Lung microvascular endothelial cell (primary cell): ENCODE measurements around the gene LAGE3. TPM values are rescaled to one million over a fixed set of nuclear protein-coding genes. Genes with fewer than 3 reads are reported as not detected.

Experiments used
- DNase-seq, 2 donors: peaks; one replicate each; pipeline versions ENCODE4 v3.0.0 to v3.0.0-alpha.2; 2010; ENCODE audit warnings: low read depth in 2 of 2
- total RNA-seq: library from RNA; depleted of rRNA; stranded (reverse); fragments of >200 nt; gene quantifications from 2 replicates; pipeline ENCODE4 v1.2.1, GENCODE V29; 2014

The LAGE3 gene
- total RNA-seq, 1 donor from 2014 or later, result 19.8 TPM

DNA sequence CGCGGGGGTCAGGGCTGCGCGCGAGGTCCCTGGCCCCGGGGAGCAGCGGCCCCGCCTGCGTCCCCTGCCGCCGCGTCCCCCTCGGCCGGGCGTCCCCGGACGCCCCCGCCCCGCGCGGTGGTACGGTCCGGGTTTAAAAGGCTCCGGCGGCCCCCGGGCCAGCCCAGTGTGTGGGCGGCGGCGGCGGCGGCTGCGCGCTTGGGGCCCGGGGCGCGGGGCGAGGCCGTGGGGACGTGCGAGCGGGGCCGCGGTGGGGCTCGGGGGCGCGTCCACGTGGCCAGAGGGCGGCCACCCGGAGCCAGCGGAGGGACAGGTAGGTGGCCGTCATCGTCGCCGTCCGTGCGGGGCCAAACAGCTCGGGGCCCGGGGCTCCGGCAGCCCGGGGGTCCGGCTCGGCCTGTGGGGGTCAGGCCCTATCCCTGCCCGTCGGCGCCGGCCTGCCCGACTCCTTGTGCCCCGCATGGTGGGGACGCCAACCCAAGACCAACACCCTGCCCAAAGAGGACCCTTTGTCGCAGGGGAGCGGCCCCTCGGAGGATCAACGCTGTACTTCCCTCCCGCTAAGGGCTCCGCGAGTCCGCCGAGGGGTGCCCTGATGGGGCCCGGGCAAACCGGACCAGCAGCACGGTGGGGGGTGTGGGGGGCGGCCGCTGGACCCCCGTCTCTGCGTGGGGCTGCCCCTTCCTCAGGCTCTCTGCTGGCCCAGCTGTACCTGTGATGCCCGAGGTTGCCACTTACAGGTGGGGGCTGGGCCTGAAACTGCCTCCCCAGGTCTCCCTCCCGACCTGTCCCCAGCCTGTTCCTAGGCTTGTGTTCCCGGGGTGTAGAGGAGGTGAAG, 20.7 kb downstream of the LAGE3 start, which contains the start of gene PLXNA3:
Gene PLXNA3, plus strand, starts transcription at position 166 of the 838 bp plus-strand sequence. CDS start 1,903 bp downstream, outside the sequence.
- peak; percentile 26 to 51 for DNase-seq

DNA sequence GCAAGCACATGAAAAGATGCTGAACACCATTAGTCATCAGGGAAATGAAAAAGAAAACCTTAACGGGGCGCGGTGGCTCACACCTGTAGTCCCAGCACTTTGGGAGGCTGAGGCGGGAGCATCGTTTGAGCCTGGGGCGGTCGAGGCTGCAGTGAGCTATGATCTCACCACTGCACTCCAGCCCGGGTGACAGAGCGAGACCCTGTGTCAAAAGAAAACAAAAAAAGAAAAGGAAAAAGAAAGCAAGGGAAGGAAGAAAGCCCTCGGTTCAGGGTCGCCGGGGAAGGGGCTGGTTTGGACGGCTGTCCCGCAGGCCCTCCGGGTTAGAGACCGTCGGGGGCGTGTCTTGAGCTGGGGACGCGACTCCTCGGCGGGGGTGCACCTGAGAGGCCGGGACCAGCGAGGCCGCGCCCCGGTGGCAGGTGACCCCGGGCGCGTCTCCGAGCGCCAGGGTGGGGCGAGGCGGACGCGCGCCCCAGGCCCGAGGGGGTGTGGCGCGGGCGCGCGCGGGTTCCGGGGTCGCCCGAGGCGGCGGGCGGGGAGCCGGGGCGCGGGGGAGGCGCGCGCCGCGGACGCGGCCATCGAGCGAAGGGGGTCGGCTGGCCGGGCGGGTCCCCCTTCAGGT, 21.5 kb downstream of the LAGE3 start:
- no peak for DNase-seq

DNA sequence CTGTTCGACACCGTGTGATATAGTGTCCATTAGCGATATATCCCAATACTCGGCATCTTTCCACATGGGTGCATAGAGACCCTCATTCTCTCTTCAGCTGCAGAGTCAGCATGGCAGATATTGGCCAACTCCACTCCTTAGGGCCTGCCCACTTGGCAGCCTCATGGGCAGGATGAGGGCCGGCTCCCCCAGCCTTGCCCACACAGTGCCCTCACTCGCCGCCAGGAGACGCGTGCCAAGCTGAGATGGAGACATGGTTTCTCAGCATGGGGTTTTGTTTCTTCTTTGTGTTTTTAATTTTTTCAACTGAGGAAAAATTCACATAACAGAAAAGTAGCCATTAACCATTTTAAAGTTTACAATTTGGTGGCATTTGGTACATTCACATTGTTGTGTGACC, 26.3 kb downstream of the LAGE3 start:
- no peak for DNase-seq

DNA sequence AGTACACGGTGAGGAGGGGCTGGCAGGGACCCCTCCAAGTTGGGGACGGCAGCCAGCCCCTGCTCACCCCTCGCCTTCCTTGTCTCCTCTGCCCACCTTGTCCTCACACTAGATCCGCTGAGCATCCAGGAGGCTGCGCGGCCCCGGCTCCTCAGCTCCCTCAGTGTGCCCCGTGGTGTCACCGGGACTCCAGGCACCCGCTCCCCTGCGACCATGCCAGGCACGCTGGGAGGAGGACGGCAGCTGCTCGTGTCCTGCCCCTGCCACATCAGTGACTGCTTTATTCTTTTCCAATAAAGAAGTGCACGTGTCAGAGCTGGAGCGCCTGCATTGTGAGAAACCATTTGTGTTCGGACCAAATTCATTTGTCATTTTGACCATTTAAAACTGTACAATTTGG, 28.8 kb downstream of the LAGE3 start:
- no peak for DNase-seq

DNA sequence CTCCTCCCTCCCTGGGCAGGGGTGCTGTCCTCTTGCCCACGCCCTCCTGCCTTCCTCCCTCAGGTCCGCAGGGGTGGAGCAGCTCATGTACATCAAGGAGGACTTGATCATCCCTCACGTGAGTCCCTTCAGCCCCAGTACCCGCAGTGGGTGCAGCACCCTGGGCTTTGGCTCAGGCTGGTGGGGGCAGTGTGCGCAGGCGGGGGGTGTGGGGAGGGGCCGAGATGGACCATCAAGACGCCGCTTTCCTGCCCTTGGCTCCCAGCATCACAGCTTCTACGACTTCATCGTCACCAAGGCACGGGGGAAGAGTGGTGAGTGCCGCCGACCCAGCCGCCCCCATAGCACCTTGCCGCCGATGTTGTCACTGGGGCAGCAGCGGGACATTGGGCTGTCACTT, 29.5 kb downstream of the LAGE3 start:
- no peak for DNase-seq

DNA sequence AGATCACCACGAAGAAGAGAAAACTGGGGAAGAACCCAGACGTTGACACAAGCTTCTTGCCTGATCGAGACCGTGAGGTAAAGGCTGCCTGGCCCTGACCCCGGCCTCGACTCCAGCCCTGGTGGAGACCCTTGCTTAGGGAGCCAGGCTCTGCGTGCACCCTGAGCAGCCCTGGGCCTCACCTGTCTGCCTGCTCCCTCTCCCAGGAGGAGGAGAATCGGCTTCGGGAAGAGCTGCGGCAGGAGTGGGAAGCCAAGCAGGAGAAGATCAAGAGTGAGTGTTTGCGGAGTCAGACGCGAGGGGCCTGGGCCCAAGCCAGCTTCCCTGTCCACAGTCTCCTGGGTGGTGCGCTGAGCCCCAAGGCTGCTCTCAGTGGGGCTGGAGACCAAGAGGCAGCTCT, 30.6 kb downstream of the LAGE3 start:
- DNase-seq, result no peak

DNA sequence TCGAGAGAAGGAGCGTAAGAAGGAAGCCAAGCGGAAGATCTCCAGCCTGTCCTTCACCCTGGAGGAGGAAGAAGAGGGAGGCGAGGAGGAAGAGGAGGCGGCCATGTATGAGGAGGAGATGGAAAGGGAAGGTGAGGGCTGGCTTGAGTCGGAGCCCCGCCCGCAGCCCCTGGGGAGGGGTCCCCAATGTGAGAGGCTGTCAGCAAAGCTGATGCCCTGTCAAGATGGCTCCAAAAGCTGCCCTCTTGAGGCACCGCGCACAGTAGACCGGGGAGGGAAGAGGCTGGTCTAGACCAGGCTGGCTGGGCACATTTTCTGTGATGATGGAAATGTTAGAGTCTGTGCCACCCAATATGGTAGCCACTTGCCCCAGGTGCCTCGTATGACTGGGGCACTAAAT, 32.7 kb downstream of the LAGE3 start:
- no peak for DNase-seq

DNA sequence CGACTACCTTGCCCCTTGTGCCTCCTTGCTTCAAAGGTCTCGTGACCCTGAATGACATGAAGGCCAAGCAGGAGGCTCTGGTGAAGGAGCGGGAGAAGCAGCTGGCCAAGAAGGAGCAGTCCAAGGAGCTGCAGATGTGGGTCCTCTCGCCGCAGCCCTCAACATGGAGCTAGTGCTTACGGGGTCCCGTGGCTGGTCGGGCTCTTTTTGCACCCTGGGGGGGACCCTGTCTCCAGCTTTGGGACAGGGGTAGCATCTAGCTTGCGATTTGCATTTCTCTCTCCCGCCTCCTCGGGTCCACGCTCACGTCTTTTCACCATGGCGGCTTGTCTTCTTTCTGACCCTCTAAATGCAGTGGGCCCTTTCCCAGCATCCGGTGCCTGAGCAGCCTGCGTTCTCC, 33.3 kb downstream of the LAGE3 start:
- no peak for DNase-seq

DNA sequence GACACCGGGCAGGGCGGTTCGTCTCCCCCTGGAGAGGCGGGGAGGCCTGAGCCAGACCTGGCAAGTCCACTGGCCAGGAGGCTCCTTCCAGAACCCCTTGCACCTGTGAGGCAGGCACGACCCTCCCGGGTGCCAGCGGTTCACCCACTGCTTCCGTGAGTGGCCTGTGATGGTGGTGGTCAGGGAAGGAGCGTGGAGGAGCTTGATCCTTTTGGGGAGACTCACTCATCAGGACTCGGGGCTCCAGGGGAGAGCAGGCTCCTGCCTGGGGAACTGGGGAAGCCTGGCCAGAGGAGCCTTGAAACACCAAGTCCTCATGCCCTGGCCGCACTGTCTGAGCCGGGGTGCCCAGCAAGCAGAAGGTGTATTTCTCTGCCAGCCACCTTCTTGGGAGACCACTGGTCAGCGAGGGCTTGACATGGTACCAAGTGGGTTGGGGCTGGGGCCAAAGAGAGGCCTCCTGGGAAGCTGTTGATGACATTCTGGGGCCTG, 34.3 kb downstream of the LAGE3 start:
- no peak for DNase-seq

DNA sequence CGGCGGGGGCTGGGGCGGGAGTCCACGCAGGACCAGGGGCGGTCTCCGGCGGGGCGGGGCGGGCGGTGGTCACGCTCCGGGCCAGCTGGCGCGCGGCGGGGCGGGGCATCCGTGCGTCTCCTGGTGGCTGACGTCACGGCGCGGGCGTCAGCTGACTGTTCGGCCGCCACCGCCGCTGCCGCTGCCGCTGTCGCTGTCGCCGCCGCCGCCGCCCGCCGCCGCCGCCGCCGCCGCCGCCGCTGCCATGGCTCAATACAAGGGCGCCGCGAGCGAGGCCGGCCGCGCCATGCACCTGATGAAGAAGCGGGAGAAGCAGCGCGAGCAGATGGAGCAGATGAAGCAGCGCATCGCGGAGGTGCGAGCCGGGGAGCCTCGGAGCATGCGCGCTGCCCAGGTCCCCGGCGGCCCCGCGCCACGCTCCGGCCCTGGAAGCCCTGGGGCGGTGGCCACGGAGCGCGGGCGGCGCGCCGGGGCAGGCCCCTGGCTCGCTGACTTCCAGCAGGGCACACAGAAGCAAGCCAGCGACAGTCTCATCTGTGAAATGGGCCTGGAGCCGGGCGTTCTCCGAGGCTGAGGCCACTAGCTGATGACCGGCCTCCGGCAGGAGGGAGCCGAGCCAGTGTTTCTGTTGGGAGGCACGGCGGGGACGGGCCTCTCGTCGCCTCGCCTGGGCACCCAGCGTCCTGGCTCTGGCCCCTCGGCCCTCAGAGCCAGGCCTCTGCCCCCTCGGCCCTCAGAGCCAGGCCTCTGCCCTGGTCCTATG, 34.9 kb downstream of the LAGE3 start, which contains the start of gene FAM50A:
Gene FAM50A, plus strand, starts transcription at position 150 of the 763 bp plus-strand sequence. Its CDS starts 95 bp downstream, at position 245.
- peak; percentile 74 to 80 for DNase-seq

DNA sequence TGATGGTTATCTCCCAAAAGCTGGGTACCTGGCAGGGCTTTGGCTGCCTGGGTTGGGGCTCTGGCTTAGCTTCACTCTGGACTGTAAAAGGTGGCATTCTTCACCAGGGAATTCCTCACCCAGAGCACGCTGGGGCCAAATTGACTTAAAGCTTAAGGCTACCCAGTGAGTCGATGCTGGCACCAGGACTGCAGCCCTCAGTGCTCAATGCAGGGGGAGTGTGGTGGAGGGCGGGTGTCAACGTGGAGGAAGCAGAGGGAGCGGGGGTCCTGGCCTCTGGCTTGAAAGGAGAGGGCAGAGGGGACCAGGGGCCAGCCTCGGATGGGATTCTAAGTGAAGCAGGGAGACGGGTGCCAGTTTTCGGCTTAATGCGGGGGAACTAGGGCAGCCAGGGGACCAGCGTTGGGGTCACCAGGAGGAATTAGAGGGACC, 35.6 kb downstream of the LAGE3 start:
- DNase-seq, result no peak

DNA sequence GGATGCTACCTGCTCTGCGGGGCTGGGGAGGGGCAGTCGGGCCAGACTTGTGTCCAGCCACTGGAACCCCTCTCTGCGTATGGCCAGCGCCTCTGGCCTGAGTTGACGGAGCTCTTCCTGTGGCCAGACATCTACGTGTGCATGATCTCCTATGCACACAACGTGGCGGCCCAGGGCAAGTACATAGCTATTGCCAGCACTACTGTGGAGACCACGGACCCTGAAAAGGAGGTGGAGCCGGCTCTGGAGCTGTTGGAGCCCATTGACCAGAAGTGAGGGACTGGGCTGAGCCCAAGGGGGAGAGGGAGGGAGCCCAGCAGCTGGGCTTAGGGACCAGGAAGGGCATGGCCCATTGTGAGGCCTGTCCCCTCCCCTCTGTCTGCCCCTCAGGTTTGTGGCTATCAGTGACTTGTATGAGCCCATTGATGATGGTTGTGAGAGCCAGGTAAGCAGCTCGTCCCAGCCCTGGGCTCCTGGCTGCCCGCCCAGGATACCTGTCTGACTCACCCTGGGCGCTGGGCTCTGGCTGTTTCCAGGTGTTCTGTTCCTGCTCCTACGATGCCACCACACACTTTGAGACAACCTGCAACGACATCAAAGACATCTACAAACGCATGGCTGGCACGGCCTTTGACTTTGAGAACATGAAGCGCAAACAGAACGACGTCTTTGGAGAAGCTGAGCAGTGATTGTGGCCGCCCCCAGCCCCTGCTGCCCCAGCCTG, 36.9 kb downstream of the LAGE3 start:
- no peak for DNase-seq

DNA sequence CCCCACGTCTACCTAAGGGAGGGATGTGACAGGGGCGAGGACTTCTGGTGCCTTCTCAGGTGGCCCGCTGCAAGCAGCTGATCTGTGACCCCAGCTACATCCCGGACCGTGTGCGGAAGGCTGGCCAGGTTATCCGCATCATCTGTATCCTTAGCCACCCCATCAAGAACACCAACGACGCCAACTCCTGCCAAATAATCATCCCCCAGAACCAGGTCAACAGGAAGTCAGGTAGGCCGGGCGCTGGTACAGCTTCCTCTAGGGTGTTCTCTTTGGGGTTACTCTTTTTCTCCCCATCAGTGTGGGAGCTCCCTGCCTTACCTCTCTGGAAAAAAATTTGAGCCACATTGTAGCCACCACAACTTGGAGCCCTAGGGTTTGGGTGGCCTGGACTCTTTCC, 37.5 kb downstream of the LAGE3 start:
- DNase-seq, result no peak

DNA sequence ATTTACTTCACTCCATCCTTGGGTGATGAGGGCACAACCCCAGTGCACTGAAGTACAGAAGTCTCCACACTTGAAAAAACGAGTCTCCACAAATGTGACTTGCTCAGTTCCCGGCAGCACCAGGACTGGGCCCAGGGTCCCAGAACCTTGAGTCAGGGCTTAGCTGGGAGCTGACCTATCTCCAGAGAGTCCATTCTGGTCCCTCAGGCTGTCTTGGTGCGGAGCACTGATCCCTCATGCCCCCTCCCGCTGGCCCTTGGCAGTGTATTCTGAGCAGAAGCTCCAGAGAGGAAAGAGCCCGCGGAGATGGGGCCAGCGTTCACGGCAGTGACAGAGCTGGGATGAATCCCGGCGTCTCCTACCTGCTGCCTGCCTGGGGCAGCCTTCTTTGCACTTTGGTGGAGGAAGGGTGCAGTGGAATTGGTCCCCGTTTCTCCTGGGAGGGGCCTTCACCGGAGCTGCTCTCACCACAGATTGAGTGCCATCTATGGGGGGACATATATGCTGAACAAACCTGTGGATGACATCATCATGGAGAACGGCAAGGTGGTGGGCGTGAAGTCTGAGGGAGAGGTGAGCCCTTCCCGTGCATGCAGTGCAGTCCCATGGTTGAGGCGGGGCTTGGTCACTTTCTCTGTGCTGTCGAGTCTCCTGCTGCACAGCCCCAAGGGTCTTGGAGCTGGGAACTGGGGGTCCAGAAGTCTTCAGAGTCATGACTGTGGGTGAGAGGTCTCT, 38.3 kb downstream of the LAGE3 start:
- DNase-seq, result no peak

DNA sequence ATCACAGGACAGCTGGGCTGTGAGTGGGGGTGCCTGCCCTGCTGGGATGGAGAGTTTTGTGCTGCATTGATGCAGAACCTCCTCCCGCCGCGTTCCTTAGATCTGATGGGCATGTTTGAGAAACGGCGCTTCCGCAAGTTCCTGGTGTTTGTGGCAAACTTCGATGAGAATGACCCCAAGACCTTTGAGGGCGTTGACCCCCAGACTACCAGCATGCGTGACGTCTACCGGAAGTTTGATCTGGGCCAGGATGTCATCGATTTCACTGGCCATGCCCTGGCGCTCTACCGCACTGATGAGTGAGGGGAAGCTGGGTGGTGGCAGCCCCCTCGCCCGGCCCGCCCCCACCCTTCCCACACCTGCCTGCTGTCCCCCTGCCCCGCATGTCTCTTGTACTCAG, 39.2 kb downstream of the LAGE3 start:
- no peak for DNase-seq

DNA sequence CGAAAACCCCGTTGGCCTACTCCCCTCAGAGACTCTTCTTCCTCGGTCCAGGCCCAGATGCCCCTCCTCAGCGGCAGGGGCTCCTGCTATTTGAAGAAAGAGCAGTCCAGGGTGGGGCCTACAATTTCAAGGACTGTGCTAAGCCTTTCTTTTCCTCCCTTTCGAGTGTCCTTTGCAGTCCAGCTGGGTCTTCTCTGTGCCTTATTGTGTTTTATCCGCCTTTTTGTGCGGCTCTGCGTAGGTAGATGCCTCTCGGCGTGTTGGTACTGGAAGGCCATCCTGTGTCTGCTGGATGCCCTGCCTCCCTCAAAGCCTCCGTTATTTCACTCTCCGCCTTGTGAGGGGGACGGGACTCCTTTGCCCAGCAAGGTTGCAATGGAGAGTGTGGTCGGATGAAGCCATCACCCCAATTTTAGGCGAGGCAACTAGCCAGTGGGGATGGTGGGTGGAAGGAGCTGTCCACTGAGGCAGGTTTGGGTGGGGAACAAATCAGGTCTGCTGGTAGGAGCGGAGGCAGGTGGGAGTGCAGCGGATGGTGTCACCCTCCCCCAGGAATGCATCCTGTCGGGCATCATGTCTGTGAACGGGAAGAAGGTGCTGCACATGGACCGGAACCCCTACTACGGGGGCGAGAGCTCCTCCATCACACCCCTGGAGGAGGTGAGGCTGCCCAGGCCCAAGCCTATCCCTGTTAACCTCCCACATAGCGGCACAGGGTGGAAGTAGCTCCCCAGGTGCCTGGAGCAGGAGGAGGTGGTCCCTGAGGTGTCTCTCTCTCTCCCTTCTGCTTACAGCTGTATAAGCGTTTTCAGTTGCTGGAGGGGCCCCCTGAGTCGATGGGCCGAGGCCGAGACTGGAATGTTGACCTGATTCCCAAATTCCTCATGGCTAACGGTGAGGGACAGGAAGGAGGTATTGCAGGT, 40.8 kb downstream of the LAGE3 start:
- no peak for DNase-seq

DNA sequence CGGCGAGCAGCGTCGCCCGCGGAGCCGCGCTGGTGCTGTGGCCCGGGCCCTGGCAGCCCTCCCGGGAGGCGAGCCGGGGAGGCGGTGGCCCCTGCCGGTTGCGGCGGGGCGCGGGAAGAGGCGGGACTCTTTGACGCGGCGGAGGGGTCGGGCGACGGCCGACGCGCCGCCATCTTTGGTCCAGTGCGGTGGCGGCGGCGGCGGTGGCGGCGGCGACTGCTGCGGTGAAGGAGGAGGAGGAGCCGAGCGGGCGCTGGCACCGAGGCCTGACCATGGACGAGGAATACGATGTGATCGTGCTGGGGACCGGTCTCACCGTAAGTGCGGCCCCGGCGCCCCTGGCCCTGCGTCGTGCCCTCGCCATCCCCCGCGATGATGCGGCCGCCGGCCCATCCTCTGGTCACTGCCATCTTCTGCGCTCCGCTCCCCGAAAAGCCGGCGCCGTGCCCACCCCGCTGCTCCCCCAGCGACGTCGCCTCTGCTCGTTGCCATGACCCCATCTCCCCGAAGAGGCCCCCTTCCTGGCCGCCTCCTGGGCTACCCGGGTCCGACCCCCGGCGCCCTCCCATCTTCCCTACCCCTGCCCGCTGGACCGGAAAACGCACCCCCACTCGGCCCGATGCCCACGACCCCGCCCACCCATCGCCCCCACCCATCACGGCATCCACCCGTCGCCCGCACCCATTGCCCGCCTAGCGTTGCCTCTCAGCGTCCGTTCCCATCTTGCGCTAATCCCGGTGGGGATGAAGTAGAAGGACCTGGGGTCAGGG, 41.9 kb downstream of the LAGE3 start, which contains the start of gene GDI1:
Gene GDI1, plus strand, starts transcription at position 172 of the 770 bp plus-strand sequence. Its CDS starts 101 bp downstream, at position 273.
- DNase-seq, result peak; percentile 57 to 62

DNA sequence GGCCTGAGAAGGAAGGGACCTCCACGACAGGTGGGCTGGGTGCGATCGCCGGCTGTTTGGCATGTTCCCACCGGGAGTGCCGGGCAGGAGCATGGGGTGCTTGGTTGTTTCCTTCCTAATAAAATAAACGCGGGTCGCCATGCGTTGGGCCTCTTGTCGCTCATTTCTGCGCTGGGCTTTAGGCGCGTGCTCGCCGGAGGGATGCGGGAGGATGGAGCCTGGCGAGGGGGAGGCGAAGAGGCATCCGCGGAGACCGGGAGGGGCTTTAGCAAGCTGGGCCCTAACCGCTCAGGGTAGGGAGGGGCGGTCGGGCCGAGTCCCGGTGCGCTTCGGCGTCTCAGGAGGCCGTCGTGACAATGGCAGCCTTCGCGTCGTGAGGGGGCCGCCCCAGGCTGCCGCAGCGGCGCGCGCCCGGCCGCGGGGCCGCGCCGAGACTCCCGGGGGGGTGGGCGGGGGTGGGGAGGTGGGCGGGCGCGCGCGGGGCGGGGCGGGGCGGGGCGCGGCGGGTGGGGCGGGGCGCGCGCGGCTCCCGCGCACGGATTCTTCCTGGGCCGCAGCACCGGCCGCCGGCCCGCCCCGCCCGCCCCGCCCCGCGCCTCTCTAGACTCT, 42.6 kb downstream of the LAGE3 start:
- DNase-seq, result peak; percentile 35 to 55
